NOMO-1 (cell line): Measurements from ENCODE around the gene KLHL36.
"Not testable (repeated sequence)": the region's sequence is repeated elsewhere in the genome, so short reads cannot be mapped to it uniquely, and the experiment has no call there.

Experiments
- DNase-seq, 2 experiments: peaks; one replicate each; lab custom pipeline; 2025; ENCODE audit not compliant: unreplicated experiment in 2 of 2; lab: John Stamatoyannopoulos, UW

Gene KLHL36

GRCh38 chr16:84667600-84668309 is 19.4 kb downstream of the KLHL36 start:
- DNase-seq = no peak

- DNase-seq = no peak
Measured at GRCh38 chr16:84670063-84670462, 21.8 kb downstream of the KLHL36 start.

- peak; percentile 68 to 81 for DNase-seq
Measured at GRCh38 chr16:84672276-84673202, 24.2 kb downstream of the KLHL36 start.

GRCh38 chr16:84673203-84673535 is 24.9 kb downstream of the KLHL36 start:
- peak; percentile 71 to 91 for DNase-seq

GRCh38 chr16:84673561-84673960 is 25.2 kb downstream of the KLHL36 start:
- DNase-seq = peak; percentile 71 to 91

- no peak for DNase-seq
Measured at GRCh38 chr16:84675423-84675822, 27.1 kb downstream of the KLHL36 start.

- no peak for DNase-seq
Measured at GRCh38 chr16:84675884-84676283, 27.6 kb downstream of the KLHL36 start.

- DNase-seq = no peak
Measured at GRCh38 chr16:84677017-84677803, 28.9 kb downstream of the KLHL36 start.

- DNase-seq = no peak
Measured at GRCh38 chr16:84677849-84678248, 29.5 kb downstream of the KLHL36 start.

GRCh38 chr16:84678541-84678940 is 30.2 kb downstream of the KLHL36 start:
- no peak for DNase-seq

- DNase-seq = no peak
Measured at GRCh38 chr16:84680165-84680842, 32.0 kb downstream of the KLHL36 start.

- DNase-seq = no peak
Measured at GRCh38 chr16:84680843-84681629, 32.7 kb downstream of the KLHL36 start.

GRCh38 chr16:84683691-84684591 is 35.6 kb downstream of the KLHL36 start:
- DNase-seq = no peak

- DNase-seq = no peak
Measured at GRCh38 chr16:84684592-84684965, 36.3 kb downstream of the KLHL36 start.

- no peak for DNase-seq
Measured at GRCh38 chr16:84685210-84685609, 36.9 kb downstream of the KLHL36 start.

- DNase-seq = no peak
Measured at GRCh38 chr16:84686707-84687298, 38.5 kb downstream of the KLHL36 start.

GRCh38 chr16:84687715-84688114 is 39.4 kb downstream of the KLHL36 start:
- peak; percentile 10 to 72 for DNase-seq

- not testable (repeated sequence) for DNase-seq
Measured at GRCh38 chr16:84688163-84688562, 39.9 kb downstream of the KLHL36 start.

GRCh38 chr16:84689111-84689510 is 40.8 kb downstream of the KLHL36 start:
- no peak for DNase-seq
